Gastroesophageal sphincter (tissue), 4 donors: ENCODE data around the gene CIP2A. TPM values are rescaled to one million over a fixed set of nuclear protein-coding genes. Genes with fewer than 3 reads are reported as not detected.

ENCODE experiments used
- ATAC-seq: fragments of 150-250 bp; one replicate; pipeline ENCODE4 v1.9.1; 2016; ENCODE audit warnings: mild to moderate bottlenecking, moderate library complexity
- H3K27ac ChIP-seq, 4 donors: fragments of 200-600 bp; sonication (generic) in 3 of 4; 1 replicate in 3 of 4; 2 replicates in 1 of 4; pipeline ENCODE4 v1.5.1; 2016 to 2019
- H3K27me3 ChIP-seq: fragments of 200-600 bp; sonication (generic); one replicate; pipeline ENCODE4 v1.5.1; 2019
- H3K36me3 ChIP-seq, 2 donors: fragments of 200-600 bp; sonication (generic); one replicate each; pipeline ENCODE4 v1.5.1; 2019; ENCODE audit warnings: control low read depth in 1 of 2
- H3K4me1 ChIP-seq, 3 donors: fragments of 200-600 bp; sonication (generic); 1 replicate in 2 of 3; 2 replicates in 1 of 3; pipeline ENCODE4 v1.5.1; 2016 to 2019; ENCODE audit warnings: control low read depth in 2 of 3
- H3K4me3 ChIP-seq, 2 donors: fragments of 200-600 bp; sonication (generic); one replicate each; pipeline ENCODE4 v1.5.1; 2019; ENCODE audit warnings: mild to moderate bottlenecking in 1 of 2, moderate library complexity in 1 of 2
- H3K9me3 ChIP-seq, 3 donors: fragments of 200-600 bp; sonication (generic); one replicate each; pipeline ENCODE4 v1.5.1; 2017 to 2019; ENCODE audit warnings: control low read depth in 2 of 3
- CTCF ChIP-seq, 4 experiments: fragments of 200-600 bp in 2 of 4; fragments of 450-650 bp in 2 of 4; sonication (generic) in 1 of 4; IDR thresholded peaks; one replicate each; pipeline ENCODE4 v1.5.1; 2017 to 2019; ENCODE audit warnings: antibody characterized with exemption in 4 of 4, mild to moderate bottlenecking in 2 of 4, moderate library complexity in 2 of 4
- EP300 ChIP-seq: sonication (generic); formaldehyde crosslinking; IDR thresholded peaks from one replicate; pipeline ENCODE4 v1.6.1; 2017; ENCODE audit warnings: antibody characterized with exemption, mild to moderate bottlenecking
- POLR2A ChIP-seq, 2 donors: fragments of 450-650 bp; IDR thresholded peaks; one replicate each; pipeline ENCODE4 v1.6.1; 2017; ENCODE audit warnings: antibody characterized with exemption in 2 of 2, mild to moderate bottlenecking in 2 of 2, moderate library complexity in 1 of 2
- POLR2AphosphoS5 ChIP-seq: sonication (generic); formaldehyde crosslinking; IDR thresholded peaks from one replicate; pipeline ENCODE4 v1.6.1; 2017; ENCODE audit warnings: antibody characterized with exemption
- WGBS, 2 donors: methylation state at CpG; one replicate each; pipeline ENCODE4 v1.1.5; 2018; ENCODE audit warnings: low coverage in 1 of 2; 5-methylcytosine and 5-hydroxymethylcytosine counted together
- total RNA-seq, 4 donors: library from RNA; depleted of rRNA; stranded (reverse); fragments of >200 nt; gene quantifications; one replicate each; pipeline ENCODE4 v1.1.0, GENCODE V29; 2016

Gene CIP2A
- total RNA-seq, 4 donors from 2014 or later: 1.7 to 4.6 (median 2.4) TPM

GRCh38 chr3:108510496-108510895 is 78.7 kb downstream of the CIP2A start, which contains the start of gene MYH15:
TSS of gene MYH15 (minus strand) at chr3:108510596. CDS start at chr3:108510530, 66 bp downstream.
- no peak for ATAC-seq
- H3K4me3 ChIP-seq: no peak within 1 kb of the TSS
- H3K9me3 ChIP-seq: no peaks in the 10 kb centered on the region
- H3K27ac ChIP-seq: no peak within 1 kb of the TSS
- H3K4me1 ChIP-seq: peaks cover 0 to 10% (median 0%) of the 10 kb centered on the region in 3 donors
- no peaks in the 10 kb centered on the region for H3K36me3 ChIP-seq
- 78 to 93% methylated on average over 2 of the region's 3 CpGs for WGBS, 2 donors
- H3K27me3 ChIP-seq: no peaks in the 10 kb centered on the region
- TF ChIP-seq POLR2AphosphoS5: no peak
- no peak for TF ChIP-seq CTCF (IDR thresholded peaks at IDR 0.05)
- no peak for TF ChIP-seq POLR2A (IDR thresholded peaks at IDR 0.05)
- TF ChIP-seq EP300: no peak

GRCh38 chr3:108509871-108510270 is 79.4 kb downstream of the CIP2A start:
- H3K9me3 ChIP-seq: no peaks in the 10 kb centered on the region
- H3K4me3 ChIP-seq: no peak overlapping the region
- TF ChIP-seq POLR2A (IDR thresholded peaks at IDR 0.05): no peak
- no peak for TF ChIP-seq EP300
- TF ChIP-seq POLR2AphosphoS5: no peak
- TF ChIP-seq CTCF (IDR thresholded peaks at IDR 0.05): no peak
- peaks cover 0 to 10% (median 0%) of the 10 kb centered on the region in 3 donors for H3K4me1 ChIP-seq
- no peaks in the 10 kb centered on the region for H3K27me3 ChIP-seq
- 93 to 100% methylated on average over 1 to 2 of the region's 2 CpGs for WGBS, 2 donors
- H3K36me3 ChIP-seq: no peaks in the 10 kb centered on the region
- no peak overlapping the region for H3K27ac ChIP-seq
- ATAC-seq: no peak

- peaks cover 0 to 10% (median 0%) of the 10 kb centered on the region in 3 donors for H3K4me1 ChIP-seq
- no peaks in the 10 kb centered on the region for H3K9me3 ChIP-seq
- ATAC-seq: no peak
- WGBS, 2 donors: 37 to 47% methylated on average over 3 of the region's 3 CpGs
- H3K27me3 ChIP-seq: no peaks in the 10 kb centered on the region
- TF ChIP-seq POLR2A (IDR thresholded peaks at IDR 0.05): no peak
- TF ChIP-seq CTCF (IDR thresholded peaks at IDR 0.05): no peak
- no peak for TF ChIP-seq EP300
- no peak for TF ChIP-seq POLR2AphosphoS5
- H3K36me3 ChIP-seq: no peaks in the 10 kb centered on the region
- no peak overlapping the region for H3K4me3 ChIP-seq
- H3K27ac ChIP-seq: no peak overlapping the region
Observed at GRCh38 chr3:108509263-108509662, 80.0 kb downstream of the CIP2A start.

- no peak for TF ChIP-seq CTCF (IDR thresholded peaks at IDR 0.05)
- no peak for TF ChIP-seq POLR2AphosphoS5
- no peak for TF ChIP-seq EP300
- Histone ChIP-seq H3K27ac (no peak overlapping the region), H3K9me3 (no peaks in the 10 kb centered on the region), H3K4me3 (no peak overlapping the region), H3K4me1 (peaks cover 0 to 10% (median 0%) of the 10 kb centered on the region in 3 donors), H3K27me3 (no peaks in the 10 kb centered on the region), H3K36me3 (no peaks in the 10 kb centered on the region)
- no peak for ATAC-seq
Observed at GRCh38 chr3:108507902-108508301, 81.3 kb downstream of the CIP2A start.

- Histone ChIP-seq H3K36me3 (no peaks in the 10 kb centered on the region), H3K27me3 (no peaks in the 10 kb centered on the region), H3K4me3 (no peak overlapping the region), H3K9me3 (no peaks in the 10 kb centered on the region), H3K4me1 (peaks cover 0 to 10% (median 0%) of the 10 kb centered on the region in 3 donors), H3K27ac (no peak overlapping the region)
- TF ChIP-seq EP300 (no peak), CTCF (IDR thresholded peaks at IDR 0.05) (no peak), POLR2AphosphoS5 (no peak), POLR2A (IDR thresholded peaks at IDR 0.05) (no peak)
- ATAC-seq: no peak
- WGBS, 2 donors: 64% methylated on average over 1 of the region's 1 CpG; no CpG with 5 or more reads in 1 of the 2 donors
Observed at GRCh38 chr3:108505811-108506210, 83.4 kb downstream of the CIP2A start.
